Stimulated activated CD8-positive, alpha-beta memory T cell treated with anti-CD3 and anti-CD28 coated beads, Interleukin-4, amount 100 ng/mL, for 48 hours (primary cell): ENCODE results near the gene ADORA1.
A peak's percentile ranks its signal among the peaks of the same experiment; 100 is the strongest.

Experiments
- DNase-seq: peaks from one replicate; pipeline ENCODE4 v3.0.0-alpha.2; 2020

ADORA1 gene

GRCh38 chr1:203127666-203128430 lies at the start of gene ADORA1:
TSS of gene ADORA1 (plus strand) at chr1:203127726. CDS start at chr1:203128842, 1,116 bp downstream.
- peak; percentile 24 for DNase-seq

- no peak for DNase-seq
These were observed 49.6 kb upstream of the ADORA1 start for GRCh38 chr1:203077956-203078355.

DNA sequence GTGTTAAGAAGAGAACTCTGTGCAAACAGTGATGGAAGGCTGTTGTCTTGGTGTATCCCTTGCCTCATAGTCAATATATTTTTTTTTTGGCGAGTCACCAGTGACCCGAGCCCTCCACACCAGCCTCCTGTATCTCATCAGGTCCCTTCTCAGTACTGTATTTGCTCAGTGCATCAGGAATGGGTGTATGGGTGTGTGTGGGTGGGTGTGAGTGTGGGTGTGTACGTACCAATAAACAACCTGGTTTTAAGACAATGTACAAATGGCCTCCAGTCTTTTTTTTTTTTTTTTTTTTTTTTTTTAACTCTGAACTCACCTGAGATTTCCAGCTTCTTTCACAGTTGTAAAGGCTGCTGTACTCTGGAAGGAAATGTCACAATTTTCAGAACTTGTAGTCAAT lies 49.0 kb upstream of the ADORA1 start:
- DNase-seq: no peak

GRCh38 chr1:203080456-203080855 lies 47.1 kb upstream of the ADORA1 start:
- DNase-seq: no peak

- no peak for DNase-seq
These were observed 45.9 kb upstream of the ADORA1 start for GRCh38 chr1:203081465-203082230.

- no peak for DNase-seq
These were observed 45.4 kb upstream of the ADORA1 start for GRCh38 chr1:203082231-203082505.

DNA sequence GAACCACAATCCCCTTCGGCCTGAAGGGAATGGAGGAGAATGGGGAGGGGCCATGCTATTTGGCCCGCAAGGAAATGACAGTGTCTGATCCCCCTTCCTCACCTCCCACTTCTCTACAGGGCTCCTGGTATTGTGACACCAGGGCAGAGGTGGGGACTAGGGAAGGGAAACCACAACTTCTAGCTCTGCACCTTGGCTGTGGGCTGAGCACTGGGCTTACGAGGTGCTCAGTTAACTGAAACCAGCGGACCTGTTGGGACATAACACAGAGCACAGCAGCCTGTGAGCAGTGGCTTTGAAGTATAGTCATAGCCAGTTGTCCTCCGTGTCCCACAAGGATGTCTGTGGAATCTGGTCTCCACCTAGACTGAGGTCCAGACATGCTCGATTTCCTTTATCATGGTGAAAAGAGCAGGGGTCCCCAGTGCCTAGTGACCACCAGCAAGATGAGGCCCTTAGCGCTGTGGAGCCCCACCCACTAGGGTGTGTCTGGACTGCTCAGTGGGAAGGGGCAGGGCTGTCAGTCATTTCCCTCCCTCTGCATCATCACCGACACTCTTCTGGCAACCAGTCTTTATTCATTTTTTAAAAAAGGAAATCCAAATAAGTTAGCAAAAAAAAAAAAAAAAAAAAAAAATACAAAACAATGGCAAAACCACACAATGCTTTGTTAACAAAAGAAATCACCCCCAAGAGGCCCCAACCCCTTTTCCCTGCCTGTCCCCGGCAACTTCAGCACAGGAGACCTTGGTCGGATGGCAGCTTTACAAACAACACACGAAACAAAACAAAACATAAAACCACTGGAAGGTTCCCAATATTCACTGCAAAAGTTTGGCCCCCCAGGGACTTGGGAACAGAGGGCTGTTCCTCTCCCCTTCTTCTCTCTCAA lies 44.7 kb upstream of the ADORA1 start:
- peak; percentile 11 for DNase-seq

- no peak for DNase-seq
These were observed 44.0 kb upstream of the ADORA1 start for GRCh38 chr1:203083463-203083921.

DNA sequence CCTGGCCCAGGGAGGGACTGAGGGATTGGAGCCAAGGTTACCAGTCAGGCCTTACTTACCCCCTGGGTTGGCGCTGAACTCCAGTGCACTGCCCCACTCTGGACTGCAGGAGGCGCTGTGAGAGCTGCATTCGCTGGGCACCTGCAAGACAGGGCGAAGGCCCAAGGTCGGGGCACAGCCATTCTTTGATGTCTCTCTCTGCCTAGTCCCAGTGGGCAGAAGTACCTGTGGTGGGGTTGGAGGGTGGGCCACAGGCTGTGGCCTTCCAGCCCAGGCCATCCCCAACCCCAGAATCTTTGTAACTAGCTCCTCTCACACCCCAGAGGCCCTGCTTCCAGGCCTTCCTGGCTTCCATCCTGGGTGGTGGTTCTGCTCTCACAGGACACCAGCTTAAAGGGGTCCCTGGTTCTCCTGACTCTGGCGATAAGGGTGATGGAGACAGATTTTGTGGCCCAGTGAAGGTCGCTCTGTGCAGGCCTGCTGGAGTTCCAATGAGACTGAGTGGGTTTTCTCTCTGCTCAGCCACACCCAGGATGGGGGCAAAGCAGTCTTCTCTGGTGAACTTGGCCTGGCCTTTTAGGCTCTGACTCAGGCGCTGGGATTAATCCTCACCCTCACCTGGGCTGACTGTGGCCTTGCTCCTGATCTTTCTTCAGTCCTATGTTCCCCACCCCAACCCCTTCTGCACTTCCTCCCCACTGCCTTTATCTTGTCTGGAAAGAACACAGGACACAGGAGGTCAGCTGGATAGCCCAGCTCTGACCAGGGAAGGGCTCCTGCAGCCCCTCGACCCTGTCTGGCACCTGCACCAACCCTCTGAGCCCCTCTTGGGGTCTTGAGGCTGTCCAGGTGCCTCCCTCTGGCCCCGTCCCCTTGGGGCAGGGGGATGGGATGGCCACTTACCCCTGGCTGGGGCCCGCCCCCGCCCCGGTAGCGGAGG lies 42.7 kb upstream of the ADORA1 start:
- DNase-seq: peak; percentile 75

- no peak for DNase-seq
These were observed 41.8 kb upstream of the ADORA1 start, which contains the start of gene MYOG for GRCh38 chr1:203085528-203086406. TSS of gene MYOG (minus strand) at chr1:203086012. CDS start at chr1:203085961, 51 bp downstream.

DNA sequence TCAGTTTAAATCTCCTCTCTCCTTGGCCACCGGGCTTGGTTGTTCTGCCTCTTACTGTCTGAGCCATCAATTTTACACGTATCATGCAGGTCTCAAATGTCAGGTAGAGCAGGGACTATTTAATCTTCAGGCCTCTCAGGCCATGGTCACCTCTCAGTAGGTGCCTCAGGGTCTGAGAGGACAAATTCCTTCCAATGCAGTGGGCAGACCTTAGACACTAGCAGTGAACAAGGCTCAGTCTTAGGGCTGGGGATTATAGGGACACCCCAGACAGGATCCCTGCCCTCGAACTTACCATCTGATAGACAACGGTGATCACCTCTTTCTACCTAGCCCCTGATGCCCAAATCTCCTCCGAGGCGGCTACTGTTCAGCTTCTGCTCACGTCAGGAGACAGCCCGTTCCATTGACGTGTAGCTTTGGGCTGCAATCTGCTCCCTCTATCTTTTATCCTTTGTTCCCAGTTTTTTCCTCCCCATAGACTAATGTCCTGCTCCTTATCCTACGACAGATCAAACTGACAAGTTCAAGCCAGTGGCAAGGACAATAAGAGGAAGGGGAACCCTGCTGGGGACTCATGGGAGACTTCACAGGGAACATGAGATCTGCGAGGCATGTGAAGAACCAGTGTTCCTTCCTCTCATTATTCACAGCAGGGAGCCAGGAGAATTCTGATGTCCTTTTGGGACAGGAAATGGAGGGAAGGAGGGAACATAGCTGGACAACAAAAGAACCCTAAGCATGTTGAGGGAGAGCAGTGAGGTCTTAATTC lies 40.3 kb upstream of the ADORA1 start:
- no peak for DNase-seq

DNA sequence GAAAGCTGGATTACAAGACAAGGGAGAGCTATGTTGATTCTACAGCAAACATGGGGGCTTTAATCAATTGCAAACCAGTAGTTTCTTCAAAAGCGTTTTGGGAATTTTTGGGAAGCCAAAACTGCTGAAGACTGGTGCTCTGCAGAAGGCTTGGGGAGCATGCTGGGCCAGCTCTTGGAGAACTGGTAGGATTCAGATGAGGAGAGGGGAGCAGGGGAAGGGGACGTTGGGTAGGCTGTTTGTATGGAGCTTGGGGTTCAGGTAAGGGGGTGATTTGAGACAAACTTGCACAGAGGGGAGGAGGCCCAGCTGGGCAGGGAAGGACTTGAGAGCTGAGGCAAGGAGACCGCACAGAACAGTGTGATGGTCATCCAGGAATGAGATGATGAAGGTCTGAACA lies 39.1 kb upstream of the ADORA1 start:
- DNase-seq: no peak

GRCh38 chr1:203089001-203089650 lies 38.4 kb upstream of the ADORA1 start:
- no peak for DNase-seq

DNA sequence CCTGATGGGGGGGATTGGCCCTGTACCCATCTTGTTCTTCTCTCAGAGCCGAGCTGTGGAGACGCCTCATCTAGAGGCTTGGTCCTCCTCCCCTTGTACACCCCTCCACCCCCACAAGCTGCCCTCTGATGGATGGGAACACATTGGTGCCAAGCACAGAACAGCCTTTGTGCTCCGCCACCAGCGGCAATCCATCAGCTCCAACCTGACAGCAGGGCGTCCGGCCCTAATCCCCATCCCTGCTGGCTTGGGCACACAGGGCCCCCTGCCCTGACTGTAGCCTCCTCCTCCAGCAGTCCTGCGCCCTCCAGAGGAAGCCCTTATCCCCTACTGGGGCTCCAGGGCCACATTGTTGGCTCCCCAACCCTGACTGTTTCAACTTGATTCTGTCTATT lies 37.9 kb upstream of the ADORA1 start:
- DNase-seq: no peak

DNA sequence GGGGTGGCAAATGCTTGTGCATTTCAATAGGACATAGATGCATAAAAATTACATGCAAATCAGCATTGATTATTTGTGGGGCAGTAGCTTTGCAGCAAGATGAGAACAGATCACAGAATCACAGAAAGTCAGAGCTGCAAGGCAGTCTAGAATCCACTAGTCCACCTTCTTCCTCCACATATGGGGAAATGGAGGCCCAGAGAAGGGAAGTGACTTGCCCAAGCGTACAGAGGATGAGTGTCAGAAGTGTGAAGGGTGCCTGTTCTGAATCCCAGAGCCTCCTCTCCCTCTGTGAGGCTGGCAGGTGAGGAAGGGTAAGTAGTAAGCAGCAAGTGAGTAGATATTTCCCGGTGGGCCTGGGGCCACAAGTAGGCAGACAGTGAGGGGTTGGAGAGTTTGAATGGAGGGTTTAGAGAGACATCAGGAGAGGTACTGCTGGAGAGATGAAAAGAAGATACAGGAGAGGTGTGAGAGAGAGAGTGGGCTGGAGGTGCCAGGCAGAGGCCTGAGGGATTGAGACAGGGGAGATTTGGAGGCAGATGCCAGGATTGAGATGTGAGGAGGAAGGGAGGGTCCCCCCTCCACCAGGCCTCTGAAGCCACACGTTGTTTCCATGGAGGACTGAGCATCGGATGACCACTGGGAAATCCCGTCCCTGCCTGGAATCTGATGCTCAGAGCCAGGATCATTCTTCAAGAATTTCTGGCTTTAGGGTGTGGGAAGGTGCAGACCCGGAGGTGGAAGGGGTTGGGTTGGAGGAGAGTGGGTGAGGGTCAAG lies 36.9 kb upstream of the ADORA1 start:
- DNase-seq: no peak

- DNase-seq: no peak
These were observed 36.4 kb upstream of the ADORA1 start for GRCh38 chr1:203091199-203091477.

DNA sequence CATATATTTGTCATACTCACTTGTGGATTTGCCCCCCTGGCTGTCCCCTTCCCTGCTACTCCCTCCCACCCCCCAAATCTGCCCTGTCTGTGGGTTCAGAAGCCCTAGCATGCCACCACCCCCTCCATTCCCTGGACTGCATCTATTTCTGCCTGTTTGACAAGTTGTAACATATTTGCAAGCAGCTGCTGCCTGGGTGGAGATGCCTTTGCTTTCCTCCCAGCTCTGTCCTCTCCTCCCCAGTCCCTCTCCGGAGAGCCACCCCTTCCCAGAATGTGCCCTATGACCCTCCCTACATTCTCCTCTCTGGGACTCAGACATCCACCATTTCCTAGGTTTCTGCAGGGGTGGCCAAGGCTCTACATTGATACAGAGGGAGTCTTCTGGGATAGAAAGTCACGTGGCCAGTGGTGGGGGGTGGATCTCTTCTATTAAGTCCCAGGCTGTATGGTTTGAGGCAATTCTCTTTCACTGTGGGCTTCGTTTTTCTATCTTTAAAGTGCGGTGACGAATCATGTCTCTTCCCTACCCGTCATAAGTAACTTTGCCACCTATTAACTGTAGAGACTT lies 35.7 kb upstream of the ADORA1 start:
- DNase-seq: no peak

DNA sequence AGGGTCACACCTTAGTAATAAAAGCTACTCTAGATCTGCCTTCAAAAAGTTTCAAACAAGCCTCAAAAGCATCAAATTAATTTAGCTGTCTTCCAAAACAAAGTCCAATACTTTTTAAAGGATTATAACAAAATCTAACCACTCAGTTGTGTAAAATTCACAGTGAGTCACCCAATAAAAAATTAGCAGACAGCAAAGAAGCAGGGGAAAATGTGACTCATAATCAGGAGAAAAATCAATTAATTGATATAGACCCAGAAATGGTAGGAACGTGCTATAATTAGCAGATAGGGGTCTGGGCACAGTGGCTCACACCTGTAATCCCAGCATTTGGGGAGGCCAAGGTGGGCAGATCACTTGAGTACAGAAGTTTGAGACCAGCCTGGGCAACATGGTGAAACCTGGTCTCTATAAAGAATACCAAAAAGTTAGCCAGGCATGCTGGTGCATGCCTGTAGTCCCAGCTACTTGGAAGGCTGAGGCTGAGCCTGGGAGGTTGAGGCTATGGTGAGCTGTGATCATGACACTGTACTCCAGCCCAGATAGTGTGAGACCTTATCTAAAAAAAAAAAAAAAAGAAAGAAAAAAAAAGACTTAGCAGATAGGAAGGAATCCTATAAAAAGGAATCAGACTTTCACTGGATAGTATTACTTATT lies 33.6 kb upstream of the ADORA1 start:
- no peak for DNase-seq
